HUES64 (cell line): ENCODE results near the gene TSPYL4.
"Not testable (repeated sequence)": the region's sequence is repeated elsewhere in the genome, so short reads cannot be mapped to it uniquely, and the experiment has no call there.

ENCODE experiments used
- H3K27ac ChIP-seq: 2 replicates; pipeline ENCODE4 v1.7.0; 2013; ENCODE audit warnings: low read depth, low read length, inconsistent platforms
- H3K27me3 ChIP-seq: 2 replicates; pipeline ENCODE4 v1.6.1; 2013; ENCODE audit warnings: mild to moderate bottlenecking, low read length; ENCODE audit not compliant: insufficient read depth
- H3K36me3 ChIP-seq: 2 replicates; pipeline ENCODE4 v1.6.1; 2013; ENCODE audit warnings: mild to moderate bottlenecking, low read length; ENCODE audit not compliant: insufficient read depth
- H3K4me1 ChIP-seq: 2 replicates; pipeline ENCODE4 v1.6.1; 2013; ENCODE audit warnings: mild to moderate bottlenecking, low read length, moderate library complexity; ENCODE audit not compliant: insufficient read depth
- H3K4me3 ChIP-seq: 2 replicates; pipeline ENCODE4 v1.5.1; 2013; ENCODE audit warnings: mild to moderate bottlenecking, low read length, moderate library complexity
- H3K9ac ChIP-seq: 2 replicates; pipeline ENCODE4 v1.6.1; 2013; ENCODE audit warnings: mild to moderate bottlenecking, low read depth, low read length
- H3K9me3 ChIP-seq: 2 replicates; pipeline ENCODE4 v1.6.1; 2013; ENCODE audit warnings: low read depth, low read length; ENCODE audit not compliant: insufficient read depth
- WGBS: fragments of 150-250, 120-280 bp; methylation state at CpG from one replicate; pipeline ENCODE4 v1.1.7; 2013; ENCODE audit warnings: missing lambda C conversion rate; 5-methylcytosine and 5-hydroxymethylcytosine counted together

The TSPYL4 gene

GRCh38 chr6:116284984-116285383 is 31.1 kb upstream of the TSPYL4 start:
- not testable (repeated sequence) for H3K4me1 ChIP-seq, H3K9me3 ChIP-seq, H3K36me3 ChIP-seq, H3K27me3 ChIP-seq, H3K4me3 ChIP-seq, H3K27ac ChIP-seq, H3K9ac ChIP-seq
- WGBS: 98% methylated on average over 4 of the region's 4 CpGs

- Histone ChIP-seq H3K27me3 (no peaks in the 10 kb centered on the region), H3K4me3 (no peak overlapping the region), H3K36me3 (peaks cover 5% of the 10 kb centered on the region; the same call in 1 of the 2 replicates), H3K27ac (no peak overlapping the region), H3K9ac (no peak overlapping the region), H3K9me3 (no peaks in the 10 kb centered on the region), H3K4me1 (peaks cover 1% of the 10 kb centered on the region; the same call in 1 of the 2 replicates)
- 90% methylated on average over 1 of the region's 1 CpG for WGBS
These were observed 29.3 kb upstream of the TSPYL4 start for GRCh38 chr6:116283191-116283590.

GRCh38 chr6:116282698-116283097 is 28.8 kb upstream of the TSPYL4 start:
- Histone ChIP-seq H3K27me3 (no peaks in the 10 kb centered on the region), H3K4me1 (peaks cover 5% of the 10 kb centered on the region; the same call in 1 of the 2 replicates), H3K27ac (no peak overlapping the region), H3K9me3 (no peaks in the 10 kb centered on the region), H3K4me3 (no peak overlapping the region), H3K9ac (no peak overlapping the region), H3K36me3 (peaks cover 9% of the 10 kb centered on the region; the same call in 1 of the 2 replicates)
- 73% methylated on average over 2 of the region's 2 CpGs for WGBS

- Histone ChIP-seq H3K36me3 (peaks cover 15% of the 10 kb centered on the region), H3K9me3 (no peaks in the 10 kb centered on the region), H3K27ac (no peak overlapping the region), H3K4me3 (no peak overlapping the region; the same call in 1 of the 2 replicates), H3K27me3 (no peaks in the 10 kb centered on the region), H3K4me1 (peaks cover 17% of the 10 kb centered on the region), H3K9ac (no peak overlapping the region)
- WGBS: 88% methylated on average over 5 of the region's 5 CpGs
These were observed 27.1 kb upstream of the TSPYL4 start for GRCh38 chr6:116280933-116281316.

GRCh38 chr6:116280161-116280932 is 26.5 kb upstream of the TSPYL4 start:
- peaks cover 19% of the 10 kb centered on the region for H3K4me1 ChIP-seq
- WGBS: 46% methylated on average over 8 of the region's 8 CpGs
- no peaks in the 10 kb centered on the region for H3K9me3 ChIP-seq
- no peaks in the 10 kb centered on the region for H3K27me3 ChIP-seq
- peaks cover 15% of the 10 kb centered on the region for H3K36me3 ChIP-seq
- H3K9ac ChIP-seq: peak overlapping the region; percentile 91
- H3K27ac ChIP-seq: peak overlapping the region; percentile 83
- H3K4me3 ChIP-seq: peak overlapping the region; percentile 94

DNA sequence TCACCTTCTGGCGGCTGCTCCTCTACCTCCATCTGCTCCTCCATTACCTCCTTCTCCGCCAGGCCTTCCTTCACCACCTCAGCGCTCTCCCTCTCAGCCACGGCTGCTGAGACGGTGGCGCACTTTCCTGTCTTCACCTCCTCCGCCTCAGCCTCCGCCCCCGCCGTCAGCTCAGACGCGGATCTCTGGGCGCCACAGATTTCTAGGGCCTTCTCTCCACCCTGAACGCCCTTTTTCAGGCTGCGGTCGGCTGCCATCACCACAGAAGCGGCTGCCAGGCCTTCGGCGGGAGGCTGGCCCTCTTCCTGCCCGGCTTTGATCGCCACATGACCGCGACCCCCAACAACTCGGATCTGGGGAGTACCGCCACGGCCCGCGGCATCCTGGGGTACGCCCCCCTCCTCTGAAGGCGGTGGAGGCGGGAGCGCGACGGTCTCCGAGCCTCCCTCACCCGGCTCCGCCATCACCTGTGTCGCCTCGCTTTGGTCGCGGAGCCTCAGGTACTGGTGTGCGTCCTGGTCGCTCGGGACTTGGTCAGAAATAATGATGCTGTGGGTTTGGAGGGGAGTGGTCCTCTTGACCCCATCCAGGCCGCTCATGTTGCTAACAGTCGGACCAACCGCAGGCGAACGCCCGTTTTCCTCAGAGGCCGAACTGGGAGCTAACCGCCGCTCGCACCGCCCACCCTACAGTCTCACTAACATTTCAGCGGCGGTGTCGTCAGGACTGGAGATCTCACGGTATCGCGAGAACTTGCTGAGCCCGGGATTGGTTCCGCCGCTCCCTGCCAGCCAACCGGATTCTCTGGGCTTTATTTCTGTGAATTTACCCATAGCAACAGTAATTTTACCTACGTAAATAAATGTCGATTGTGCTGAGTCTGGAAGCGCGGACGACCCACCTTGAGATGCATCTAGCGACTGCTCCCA is 25.6 kb upstream of the TSPYL4 start, which contains the start of gene TSPYL1:
TSPYL1 (minus strand) TSS at position 699 of the 929 bp plus-strand sequence; CDS start at position 599, 100 bp downstream.
- Histone ChIP-seq H3K27ac (peak within 1 kb of the TSS; percentile 91), H3K9me3 (no peaks in the 10 kb centered on the region), H3K9ac (peak within 1 kb of the TSS; percentile 91), H3K36me3 (peaks cover 15% of the 10 kb centered on the region), H3K27me3 (no peaks in the 10 kb centered on the region), H3K4me3 (peak within 1 kb of the TSS; percentile 94), H3K4me1 (peaks cover 19% of the 10 kb centered on the region)
- under 1% methylated on average over 71 of the region's 71 CpGs for WGBS

GRCh38 chr6:116278854-116279231 is 25.0 kb upstream of the TSPYL4 start:
- no peaks in the 10 kb centered on the region for H3K9me3 ChIP-seq
- H3K9ac ChIP-seq: peak overlapping the region; percentile 91
- H3K27me3 ChIP-seq: no peaks in the 10 kb centered on the region
- peaks cover 15% of the 10 kb centered on the region for H3K36me3 ChIP-seq
- H3K4me1 ChIP-seq: peaks cover 19% of the 10 kb centered on the region
- H3K4me3 ChIP-seq: peak overlapping the region; percentile 94
- peak overlapping the region; percentile 91; the same call in 1 of the 2 replicates for H3K27ac ChIP-seq
- WGBS: 47% methylated on average over 12 of the region's 12 CpGs

GRCh38 chr6:116278481-116278829 is 24.6 kb upstream of the TSPYL4 start:
- H3K27me3 ChIP-seq: no peaks in the 10 kb centered on the region
- WGBS: 94% methylated on average over 11 of the region's 11 CpGs
- H3K9me3 ChIP-seq: no peaks in the 10 kb centered on the region
- peak overlapping the region; percentile 94 for H3K4me3 ChIP-seq
- no peak overlapping the region for H3K27ac ChIP-seq
- H3K36me3 ChIP-seq: peaks cover 15% of the 10 kb centered on the region
- H3K9ac ChIP-seq: peak overlapping the region; percentile 91; the same call in 1 of the 2 replicates
- H3K4me1 ChIP-seq: peaks cover 19% of the 10 kb centered on the region

DNA sequence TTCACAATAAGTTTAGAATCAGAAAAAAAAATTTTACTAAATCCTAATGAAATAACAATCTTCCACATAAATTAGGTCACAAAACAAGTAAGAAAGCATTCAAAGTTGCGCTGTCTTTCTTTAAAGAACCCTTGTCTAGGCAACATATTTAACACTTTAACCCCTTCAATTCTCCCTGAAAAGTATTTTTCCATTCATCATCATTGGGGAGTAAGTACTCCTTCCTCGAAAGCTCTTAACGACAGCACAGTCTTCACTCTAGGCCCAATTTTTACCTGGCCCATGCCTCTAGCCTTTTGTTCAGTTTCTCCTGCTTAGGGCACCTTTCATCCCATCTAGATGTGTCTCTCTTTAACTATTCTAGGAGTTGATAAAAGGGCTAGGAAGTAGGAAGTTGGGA is 23.2 kb upstream of the TSPYL4 start:
- Histone ChIP-seq H3K27ac (no peak overlapping the region), H3K4me1 (peaks cover 29% of the 10 kb centered on the region), H3K9me3 (no peaks in the 10 kb centered on the region), H3K4me3 (peak overlapping the region; percentile 41), H3K9ac (peak overlapping the region; percentile 1; the same call in 1 of the 2 replicates), H3K36me3 (peaks cover 15% of the 10 kb centered on the region), H3K27me3 (no peaks in the 10 kb centered on the region)
- 73% methylated on average over 3 of the region's 3 CpGs for WGBS

DNA sequence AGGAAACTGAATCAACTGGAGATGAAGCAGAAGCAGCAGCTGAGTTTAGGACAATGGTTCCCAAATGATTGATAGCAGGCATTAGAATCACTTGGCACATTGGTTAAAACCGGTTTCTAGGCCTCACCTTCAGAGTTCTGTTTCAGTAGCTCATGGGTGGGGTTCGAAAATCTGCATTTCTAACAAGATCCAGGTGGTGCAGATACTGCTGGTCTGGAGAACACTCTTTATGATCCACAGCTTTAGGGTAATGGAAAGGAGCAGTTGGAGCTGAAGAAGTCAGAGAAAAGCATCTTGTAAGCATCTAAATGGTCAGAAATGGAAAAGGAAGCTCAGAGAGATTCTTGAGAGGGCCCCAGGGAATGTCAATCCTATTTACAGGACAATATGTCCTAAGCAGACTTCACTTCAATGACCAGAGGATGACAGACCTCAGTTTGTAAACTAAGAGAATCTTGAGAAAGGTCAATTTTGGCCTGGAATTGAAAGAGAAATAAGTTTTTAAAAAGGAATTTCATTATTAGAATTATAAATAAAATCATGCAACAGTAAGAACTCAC is 17.4 kb upstream of the TSPYL4 start:
- H3K36me3 ChIP-seq: peaks cover 1% of the 10 kb centered on the region; the same call in 1 of the 2 replicates
- 19% methylated on average over 2 of the region's 2 CpGs for WGBS
- peak overlapping the region; percentile 52; the same call in 1 of the 2 replicates for H3K27ac ChIP-seq
- H3K27me3 ChIP-seq: no peaks in the 10 kb centered on the region
- no peak overlapping the region for H3K4me3 ChIP-seq
- peaks cover 32% of the 10 kb centered on the region for H3K4me1 ChIP-seq
- H3K9ac ChIP-seq: no peak overlapping the region
- H3K9me3 ChIP-seq: no peaks in the 10 kb centered on the region
